Gastroesophageal sphincter (tissue), 3 donors: ENCODE results near the gene RBM38.

Experiments used
- CTCF ChIP-seq, 4 experiments: fragments of 200-600 bp in 2 of 4; fragments of 450-650 bp in 2 of 4; sonication (generic) in 1 of 4; IDR thresholded peaks; one replicate each; pipeline ENCODE4 v1.5.1; 2017 to 2019; ENCODE audit warnings: antibody characterized with exemption in 4 of 4, mild to moderate bottlenecking in 2 of 4, moderate library complexity in 2 of 4
- EP300 ChIP-seq: sonication (generic); formaldehyde crosslinking; IDR thresholded peaks from one replicate; pipeline ENCODE4 v1.6.1; 2017; ENCODE audit warnings: antibody characterized with exemption, mild to moderate bottlenecking

GRCh38 chr20:57342829-57343228, 48.4 kb upstream of the RBM38 start:
- TF ChIP-seq EP300 (no peak), CTCF (IDR thresholded peaks at IDR 0.05) (no peak)
